ENCODE measurements around the gene KDM7A.

Gene KDM7A

DNA sequence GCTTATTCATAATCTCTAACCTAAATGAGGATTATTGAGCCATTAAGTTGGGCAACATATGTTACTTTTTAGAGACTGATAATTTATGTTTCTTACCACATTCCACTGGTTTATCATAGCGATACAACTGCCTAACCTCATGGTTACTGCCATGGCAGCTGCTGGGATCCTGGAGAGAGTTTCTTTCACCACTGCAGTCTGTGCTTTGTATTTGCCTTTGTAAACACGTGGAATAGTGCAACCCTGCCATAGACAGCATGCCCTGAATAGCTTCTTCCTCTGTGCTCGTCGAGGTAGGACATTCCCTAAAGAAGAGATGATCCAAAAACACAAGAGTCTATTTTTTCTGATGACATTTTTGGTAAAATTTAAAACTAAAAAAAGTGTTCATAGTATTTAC, 80.3 kb downstream of the KDM7A start:
- no peak for DNase-seq (ENCODE audit: extremely low read depth in 1 of 2, low read depth in 1 of 2)

DNA sequence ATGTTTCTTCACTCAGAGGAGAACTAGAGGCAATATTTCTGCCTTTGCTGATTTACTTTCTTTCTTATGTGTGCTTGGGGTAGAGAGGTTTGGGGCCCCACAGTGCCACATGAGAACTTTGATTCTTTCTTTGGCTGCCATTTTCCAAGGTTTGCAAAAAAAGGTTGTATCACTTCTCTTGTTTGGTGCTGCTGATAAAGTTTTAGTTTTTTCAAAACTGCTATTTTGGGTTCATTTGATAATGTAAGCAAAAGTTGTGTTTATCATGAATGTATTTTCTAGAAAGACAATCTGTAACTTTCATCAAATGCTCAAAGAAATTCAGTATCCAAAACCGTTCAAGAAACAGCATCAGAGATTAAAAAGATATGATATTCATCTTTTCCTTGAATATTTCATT, 83.4 kb downstream of the KDM7A start:
- DNase-seq (ENCODE audit: extremely low read depth in 1 of 2, low read depth in 1 of 2) = no peak

DNA sequence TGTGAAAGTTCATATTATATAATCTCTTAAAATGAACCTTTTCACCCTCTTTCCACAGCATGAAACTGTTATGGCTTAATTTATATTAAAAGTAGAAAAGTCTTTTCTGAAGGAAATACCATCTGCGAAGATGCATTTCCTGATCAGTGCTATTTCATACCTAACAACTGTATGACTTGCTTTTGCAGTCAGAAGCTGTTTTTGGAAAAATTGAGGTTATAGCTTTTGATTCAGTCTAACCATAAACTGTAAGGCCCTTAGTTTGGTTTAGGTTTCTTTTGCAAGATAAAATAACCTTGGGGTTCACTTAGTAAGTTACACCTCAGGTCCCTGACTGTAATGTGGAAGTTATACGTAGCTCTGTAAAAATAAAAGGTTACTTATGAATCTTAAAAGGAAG, 91.3 kb downstream of the KDM7A start:
- DNase-seq (ENCODE audit: extremely low read depth in 1 of 2, low read depth in 1 of 2) = no peak

DNA sequence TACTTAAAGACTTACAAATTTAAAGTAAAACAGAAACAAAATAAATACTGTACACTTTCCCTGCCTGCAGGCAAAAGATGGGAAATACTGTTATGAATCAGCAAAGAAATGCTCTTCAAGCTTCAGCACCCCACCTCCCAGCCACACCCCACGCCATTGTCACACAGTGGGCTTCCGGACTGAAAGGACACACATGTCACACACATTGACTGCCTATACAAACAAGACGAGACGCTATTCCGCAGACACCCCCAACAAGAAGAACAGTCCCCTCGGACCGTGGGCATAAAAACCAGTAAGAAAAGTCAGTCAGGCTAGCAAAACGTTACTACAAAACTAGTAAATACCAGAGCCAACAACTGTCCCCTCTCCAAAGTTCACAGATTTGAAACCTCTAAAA, 91.8 kb downstream of the KDM7A start:
- DNase-seq (ENCODE audit: extremely low read depth in 1 of 2, low read depth in 1 of 2) = peak in 1 of 2 donors; percentile 22

DNA sequence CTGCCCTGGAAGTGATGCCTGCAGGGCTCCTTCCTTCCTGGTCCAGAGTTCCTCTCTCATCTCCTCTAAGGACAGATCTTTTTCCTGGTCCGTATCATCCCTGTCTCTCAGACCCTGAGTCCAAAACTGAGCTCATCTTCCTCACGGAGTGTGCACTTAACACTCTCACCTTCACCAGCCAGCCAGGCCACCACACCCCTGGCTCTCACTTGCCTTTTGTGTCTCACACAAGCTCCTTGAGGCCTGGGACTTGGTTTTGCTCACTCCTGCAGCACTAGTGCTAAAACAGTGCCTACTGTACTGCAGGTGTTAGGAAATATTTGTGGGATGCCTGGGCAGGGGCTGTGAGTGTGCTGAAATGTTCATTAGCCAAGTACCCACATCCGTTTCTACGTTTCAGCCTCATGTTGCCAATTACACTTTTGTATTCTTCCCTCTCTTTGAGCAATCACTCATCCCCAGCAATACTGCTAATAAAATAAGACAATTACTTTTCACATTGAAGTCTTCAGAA, 92.6 kb downstream of the KDM7A start:
- no peak for DNase-seq (ENCODE audit: extremely low read depth in 1 of 2, low read depth in 1 of 2)

DNA sequence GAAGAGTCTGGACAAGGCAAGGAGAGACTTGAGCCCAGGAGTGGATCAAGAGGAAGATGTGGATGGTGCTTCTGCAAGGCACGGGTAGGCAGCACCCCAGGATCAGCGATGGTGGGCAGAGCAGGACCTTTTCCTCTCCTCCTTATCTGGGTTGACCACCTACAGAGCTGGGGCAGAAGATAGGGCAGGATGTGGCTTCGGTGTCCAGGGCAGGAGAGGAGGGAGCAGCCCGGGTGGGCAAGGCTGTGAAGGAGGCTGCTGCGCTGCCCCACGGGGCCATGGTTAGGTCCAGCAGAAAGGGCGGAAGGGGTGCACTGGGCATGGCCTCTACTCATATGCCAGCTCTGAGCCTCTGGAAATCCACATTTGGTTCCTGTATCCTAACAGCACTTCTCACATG, 94.0 kb downstream of the KDM7A start:
- DNase-seq (ENCODE audit: extremely low read depth in 1 of 2, low read depth in 1 of 2) = no peak

DNA sequence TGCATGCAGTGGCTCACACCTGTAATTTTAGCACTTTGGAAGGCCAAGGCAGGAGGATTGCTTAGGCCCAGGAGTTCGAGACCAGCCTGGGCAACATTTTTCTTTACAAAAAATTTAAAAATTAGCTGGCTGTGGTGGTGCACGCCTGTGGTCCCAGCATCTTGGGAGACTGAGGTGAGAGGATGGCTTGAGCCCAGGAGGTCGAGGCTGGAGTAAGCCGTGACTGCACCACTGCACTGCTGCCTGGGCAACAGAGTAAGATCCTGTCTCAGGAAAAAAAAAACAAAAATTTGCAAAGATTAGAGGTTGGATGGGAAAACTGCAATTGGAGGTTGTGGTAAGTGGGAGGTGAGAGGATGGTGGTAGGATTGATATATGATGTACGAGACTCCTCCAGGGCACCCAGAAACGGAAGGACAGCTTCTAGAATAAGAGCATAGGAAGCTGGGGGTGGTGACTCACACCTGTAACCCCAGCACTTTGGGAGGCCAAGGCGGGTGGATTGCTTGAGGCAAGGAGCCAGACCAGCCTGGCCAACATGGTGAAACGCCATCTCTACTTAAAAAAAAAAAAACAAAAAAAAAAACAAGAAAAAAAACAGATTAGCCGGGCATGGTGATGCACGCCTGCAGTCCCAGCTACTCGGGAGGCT, 94.9 kb downstream of the KDM7A start:
- DNase-seq (ENCODE audit: extremely low read depth in 1 of 2, low read depth in 1 of 2) = no peak

DNA sequence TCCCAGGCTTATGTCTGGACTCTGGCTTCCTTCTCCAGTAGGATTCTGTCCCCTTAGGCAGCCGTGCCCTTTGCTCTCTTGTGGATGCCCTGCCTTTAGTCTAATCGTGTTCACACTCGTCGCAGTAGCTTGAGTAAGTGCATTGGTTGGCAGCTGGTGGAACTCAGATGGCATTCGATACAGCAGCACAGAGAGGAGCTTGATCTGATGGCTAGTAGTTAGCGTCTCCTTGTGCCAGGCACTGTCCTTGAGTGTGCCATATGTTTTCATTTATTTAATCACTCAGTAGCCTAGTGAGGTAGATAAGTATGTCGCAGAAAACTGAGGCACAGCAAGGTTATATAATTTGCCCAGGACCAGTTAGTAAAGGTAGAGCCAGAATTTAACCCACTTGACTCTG, 95.9 kb downstream of the KDM7A start:
- no peak for DNase-seq (ENCODE audit: extremely low read depth in 1 of 2, low read depth in 1 of 2)

DNA sequence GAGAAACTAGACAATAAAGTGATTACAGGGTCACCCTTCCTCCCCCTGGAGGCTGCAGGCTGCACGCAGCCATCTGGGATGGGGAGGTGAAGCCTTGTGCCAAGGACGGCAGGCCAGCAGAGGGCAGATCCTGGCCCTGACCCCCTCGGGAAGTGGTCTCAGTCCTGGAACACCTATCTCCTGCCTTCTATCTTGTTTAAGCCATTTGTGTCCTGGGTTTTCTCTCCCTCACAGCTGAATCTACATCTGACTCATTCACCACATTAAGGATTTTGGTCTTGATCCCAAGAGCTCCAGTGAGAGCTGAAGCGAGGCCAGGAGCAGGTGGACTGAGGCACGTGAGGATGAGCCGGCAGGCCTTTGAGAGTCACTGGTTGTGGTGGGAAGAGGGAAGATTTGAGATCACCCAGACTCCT, 97.7 kb downstream of the KDM7A start:
- DNase-seq (ENCODE audit: extremely low read depth in 1 of 2, low read depth in 1 of 2) = no peak

DNA sequence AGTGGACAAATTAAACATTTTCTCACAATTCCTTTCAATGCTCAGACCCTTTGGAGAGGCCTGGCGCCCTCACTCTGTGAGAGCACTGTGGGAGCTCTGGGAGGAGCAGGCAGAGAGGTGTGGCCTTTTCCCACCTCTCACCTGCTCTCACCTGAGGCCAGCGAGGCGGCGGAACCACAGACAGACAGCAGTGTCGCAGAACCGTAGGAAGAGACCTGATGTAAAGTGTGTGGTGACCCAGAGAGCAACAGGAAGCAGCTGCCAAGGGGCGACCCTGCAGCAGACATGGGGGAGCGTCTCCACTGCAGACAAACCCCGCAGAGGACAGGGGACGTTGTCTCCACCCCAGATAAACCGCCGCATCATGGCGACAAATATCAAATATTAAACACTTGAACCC, 98.4 kb downstream of the KDM7A start:
- DNase-seq (ENCODE audit: extremely low read depth in 1 of 2, low read depth in 1 of 2) = no peak

DNA sequence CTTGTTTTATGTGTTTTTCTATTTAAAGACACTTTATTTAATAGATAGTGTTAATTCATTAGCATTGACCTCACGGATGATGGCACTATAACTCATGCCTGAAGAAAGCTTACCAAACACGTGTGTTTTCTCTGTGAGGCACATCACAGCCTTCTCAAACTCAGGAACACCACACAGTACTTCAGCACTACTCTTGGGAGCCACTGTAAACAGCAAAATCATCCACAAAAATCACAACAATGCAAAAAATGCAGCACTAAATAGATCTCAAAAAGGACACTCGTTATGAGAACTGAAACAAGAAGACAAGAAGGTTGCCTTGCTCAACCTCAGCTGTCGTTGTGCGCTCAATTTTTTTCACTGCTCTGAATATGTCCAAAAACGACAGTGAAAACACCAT, 102.0 kb downstream of the KDM7A start:
- no peak for DNase-seq (ENCODE audit: extremely low read depth in 1 of 2, low read depth in 1 of 2)

DNA sequence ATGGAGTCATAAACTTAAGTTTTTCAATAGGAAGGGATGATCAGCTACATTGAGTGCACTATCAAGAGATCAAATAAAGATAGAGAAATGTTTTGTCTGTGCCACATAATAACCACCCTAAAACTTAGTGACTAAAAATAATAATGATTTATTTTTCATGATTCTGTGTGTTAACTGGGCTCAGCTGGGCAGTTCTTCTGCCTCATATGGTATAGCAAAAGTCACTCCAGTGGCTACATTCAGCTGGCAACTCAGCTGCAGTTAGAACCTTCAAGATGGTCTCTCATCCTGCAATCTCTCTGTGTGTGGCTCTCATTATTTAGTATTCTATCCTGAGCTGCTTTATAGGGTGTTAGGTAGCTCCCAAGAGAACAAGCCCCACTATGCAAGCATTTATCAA, 106.2 kb downstream of the KDM7A start:
- no peak for DNase-seq (ENCODE audit: extremely low read depth in 1 of 2, low read depth in 1 of 2)

DNA sequence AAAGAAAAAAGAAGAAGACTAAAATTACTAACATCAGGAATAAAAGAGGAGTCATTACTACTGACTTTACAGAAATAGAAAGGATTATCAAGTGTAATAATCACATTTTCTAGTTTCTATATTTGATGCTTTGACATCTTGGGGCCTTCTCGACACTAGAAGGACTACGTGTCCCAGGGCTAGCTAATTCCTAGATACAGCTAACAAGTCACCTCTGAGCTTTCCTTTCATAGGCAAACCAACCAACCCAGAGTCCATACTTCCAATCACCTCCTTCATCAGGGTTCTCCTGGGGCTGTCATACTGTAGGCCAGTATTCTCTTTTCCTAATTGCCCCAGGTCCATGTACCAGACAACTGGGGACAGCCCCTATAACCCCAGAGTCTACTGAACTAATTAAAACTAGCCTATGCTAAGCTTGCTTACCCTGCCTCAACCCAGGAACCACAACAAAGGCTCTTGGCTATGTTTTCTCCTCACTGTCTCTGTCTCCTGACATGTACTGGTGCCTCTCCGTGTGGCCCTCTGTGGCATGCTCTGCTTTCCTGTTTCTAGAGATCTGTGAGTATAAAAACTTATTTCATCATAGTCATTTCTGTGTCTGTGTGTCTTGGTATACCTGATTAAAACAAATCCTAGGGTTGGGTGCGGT, 107.4 kb downstream of the KDM7A start:
- no peak for DNase-seq (ENCODE audit: extremely low read depth in 1 of 2, low read depth in 1 of 2)

DNA sequence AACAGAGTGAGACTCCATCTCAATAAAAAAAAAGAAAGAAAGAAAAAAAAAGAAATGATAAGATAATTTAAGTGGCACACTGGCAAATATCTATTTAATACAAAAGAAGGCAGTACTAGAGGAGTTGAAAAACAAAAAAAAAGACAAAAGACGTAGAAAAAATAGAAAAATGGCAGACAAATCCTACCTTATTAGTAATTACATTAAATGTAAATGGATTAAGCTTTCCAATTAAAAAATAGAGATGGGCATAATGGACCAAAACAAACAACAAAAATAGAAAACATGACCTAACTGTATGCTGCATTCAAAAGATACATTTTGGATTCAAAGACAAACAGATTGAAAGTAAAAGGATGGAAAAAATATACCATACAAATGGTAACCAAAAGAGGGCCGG, 108.8 kb downstream of the KDM7A start:
- no peak for DNase-seq (ENCODE audit: extremely low read depth in 1 of 2, low read depth in 1 of 2)

DNA sequence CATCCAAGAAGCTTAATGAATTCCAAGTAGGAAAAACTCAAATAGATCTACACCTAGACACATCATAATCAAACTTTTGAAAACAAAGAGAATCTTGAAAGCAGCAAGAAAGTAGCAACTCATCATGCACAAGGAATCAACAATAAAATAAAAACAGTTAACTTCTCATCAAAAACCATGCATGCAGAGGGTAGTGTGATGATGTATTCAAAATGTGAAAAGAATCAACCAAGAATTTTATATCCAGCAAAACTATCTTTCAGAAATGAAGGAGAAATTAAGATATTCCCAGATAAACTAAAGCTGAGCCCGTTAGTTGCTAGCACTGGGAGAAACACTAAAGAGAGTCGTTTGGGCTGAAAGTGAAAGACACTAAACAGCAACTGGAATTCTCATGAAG, 109.7 kb downstream of the KDM7A start:
- no peak for DNase-seq (ENCODE audit: extremely low read depth in 1 of 2, low read depth in 1 of 2)

DNA sequence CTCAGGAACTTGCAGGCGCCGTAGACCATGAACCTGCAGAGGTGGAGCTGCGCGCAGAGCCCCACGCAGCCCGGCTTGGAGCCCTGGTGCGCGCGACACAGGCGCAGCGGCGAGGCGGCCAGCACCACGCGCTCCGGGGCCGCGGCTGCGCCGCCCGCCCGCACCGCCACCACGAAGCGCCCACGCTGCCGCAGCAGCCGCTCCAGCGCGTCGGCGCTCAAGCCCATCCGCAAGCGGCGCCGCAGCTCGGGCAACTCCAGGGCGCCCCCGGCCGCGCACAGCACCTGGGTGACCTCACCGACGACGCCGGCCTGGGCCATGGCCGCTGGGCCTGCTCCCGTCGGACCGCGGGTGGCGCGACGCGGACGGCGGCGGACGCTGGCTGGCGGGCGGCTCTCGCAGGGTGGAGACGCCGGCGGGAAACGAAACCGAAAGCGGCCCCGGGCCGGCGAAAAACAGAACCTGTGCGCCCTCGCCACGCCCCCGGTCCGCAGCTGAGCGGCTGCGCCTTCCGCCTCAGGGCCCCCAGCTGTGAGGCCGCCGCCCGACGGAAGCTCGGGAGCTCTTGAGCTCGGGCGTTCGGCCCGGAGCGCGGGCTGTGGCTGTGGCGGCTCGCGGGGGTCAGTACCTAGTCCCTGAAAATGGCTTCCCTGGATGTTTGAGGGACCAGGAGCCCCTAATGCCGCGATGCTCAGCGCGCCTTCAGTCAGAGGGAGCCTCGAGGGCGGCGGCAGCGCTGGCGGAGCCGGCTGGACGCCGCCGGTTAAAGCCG, 114.1 kb downstream of the KDM7A start, which contains the start of gene PARP12:
PARP12 (minus strand) TSS at position 424 of the 772 bp plus-strand sequence; CDS start at position 320, 104 bp downstream.
- DNase-seq (ENCODE audit: extremely low read depth in 1 of 2, low read depth in 1 of 2) = peak; percentile 75 to 79

DNA sequence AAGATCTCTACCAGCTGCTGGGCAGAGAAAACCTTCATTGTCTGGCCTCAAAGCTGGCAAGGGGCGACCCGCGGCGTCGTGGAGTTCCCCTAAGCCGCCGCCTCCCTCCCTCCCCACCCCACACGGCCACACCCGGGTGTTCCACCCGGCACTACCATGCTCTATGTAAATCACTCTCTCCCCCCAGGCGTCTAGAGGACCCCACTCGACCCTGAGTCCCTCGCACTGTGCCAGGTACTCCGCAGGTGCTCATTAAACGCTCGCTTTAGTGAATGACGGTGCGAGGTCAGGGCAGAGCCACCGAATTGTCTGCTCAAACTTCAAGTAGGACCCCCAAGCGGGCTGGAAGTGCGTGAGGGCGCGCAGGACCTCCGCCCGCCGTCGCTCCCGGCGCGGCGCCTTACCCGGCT, 114.7 kb downstream of the KDM7A start:
- DNase-seq (ENCODE audit: extremely low read depth in 1 of 2, low read depth in 1 of 2) = peak in 1 of 2 donors; percentile 17

DNA sequence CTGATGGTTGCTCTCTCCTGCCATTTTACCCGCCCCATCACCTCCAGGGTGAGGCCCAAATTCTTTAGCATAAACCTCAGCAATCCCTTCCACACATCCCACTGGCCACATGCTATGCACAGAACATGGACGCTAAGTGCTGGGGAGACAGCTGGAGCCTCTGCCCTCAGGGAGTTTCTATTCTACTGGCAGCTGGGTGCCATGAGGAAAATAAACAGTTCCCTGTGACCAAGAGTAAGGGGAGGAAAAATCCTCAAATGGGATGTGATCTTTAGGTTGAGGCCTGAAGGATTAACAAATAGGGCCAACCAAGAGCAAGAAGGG, 115.2 kb downstream of the KDM7A start:
- no peak for DNase-seq (ENCODE audit: extremely low read depth in 1 of 2, low read depth in 1 of 2)

DNA sequence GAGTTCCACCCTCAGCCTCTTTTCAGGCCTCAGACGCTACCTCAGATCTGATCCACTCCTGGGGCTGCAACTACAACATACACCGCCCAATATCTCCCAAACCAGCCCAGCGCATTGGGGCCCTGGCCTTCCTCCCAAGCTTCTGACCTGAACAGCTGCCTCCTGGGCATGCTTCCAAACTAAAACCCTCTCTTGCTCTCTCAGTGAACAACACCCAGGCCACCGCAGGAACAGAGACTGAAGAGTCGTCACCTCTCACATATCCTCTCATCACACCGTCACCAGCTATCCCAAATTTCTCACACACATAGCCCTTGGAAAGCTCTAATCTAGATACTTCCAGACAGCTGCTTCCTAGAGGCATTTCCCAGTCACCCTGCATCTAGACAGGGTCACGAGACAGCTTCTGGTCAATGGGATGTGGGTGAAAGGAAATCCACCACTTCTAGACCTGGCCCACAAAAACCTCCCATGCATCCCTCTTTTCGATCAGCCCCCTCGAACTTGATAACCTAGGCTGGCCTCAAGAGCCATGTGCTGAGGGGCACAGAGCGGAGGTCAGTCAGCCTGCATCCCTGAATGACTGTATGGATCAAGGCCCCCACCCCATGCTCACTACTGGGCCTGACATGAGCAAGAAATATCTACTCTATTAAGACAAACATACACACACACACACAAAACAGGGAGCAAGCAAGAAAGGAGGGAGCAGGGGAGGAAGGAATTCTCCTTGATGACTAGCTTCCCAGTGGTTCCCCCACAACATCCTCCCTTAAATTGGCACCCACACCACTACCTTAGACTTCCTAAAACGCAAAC, 115.8 kb downstream of the KDM7A start:
- DNase-seq (ENCODE audit: extremely low read depth in 1 of 2, low read depth in 1 of 2) = no peak

DNA sequence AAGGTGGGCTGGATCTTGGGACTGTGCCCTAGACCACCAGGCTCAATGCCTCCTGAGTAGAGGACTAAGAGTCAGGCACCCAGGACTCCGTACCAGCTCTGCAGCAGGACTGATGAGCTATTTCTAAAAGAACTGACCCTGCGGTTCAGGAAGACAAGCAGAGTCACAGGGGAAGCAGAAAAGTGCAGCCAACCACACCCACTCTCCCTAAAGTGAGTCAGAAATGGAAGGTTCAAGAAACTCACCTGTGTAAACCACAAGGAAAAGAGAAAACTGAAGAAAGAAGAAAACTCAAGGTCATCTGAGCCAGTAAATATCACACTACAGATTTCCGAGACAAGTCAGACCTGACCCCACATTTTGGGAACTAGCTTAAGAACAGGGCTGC, 116.5 kb downstream of the KDM7A start:
- DNase-seq (ENCODE audit: extremely low read depth in 1 of 2, low read depth in 1 of 2) = no peak

Data from stimulated activated CD8-positive, alpha-beta memory T cell treated with anti-CD3 and anti-CD28 coated beads, Interleukin-7, amount 100 ng/mL, for 48 hours (primary cell).